ENCODE results near the gene TTC34.

DNA sequence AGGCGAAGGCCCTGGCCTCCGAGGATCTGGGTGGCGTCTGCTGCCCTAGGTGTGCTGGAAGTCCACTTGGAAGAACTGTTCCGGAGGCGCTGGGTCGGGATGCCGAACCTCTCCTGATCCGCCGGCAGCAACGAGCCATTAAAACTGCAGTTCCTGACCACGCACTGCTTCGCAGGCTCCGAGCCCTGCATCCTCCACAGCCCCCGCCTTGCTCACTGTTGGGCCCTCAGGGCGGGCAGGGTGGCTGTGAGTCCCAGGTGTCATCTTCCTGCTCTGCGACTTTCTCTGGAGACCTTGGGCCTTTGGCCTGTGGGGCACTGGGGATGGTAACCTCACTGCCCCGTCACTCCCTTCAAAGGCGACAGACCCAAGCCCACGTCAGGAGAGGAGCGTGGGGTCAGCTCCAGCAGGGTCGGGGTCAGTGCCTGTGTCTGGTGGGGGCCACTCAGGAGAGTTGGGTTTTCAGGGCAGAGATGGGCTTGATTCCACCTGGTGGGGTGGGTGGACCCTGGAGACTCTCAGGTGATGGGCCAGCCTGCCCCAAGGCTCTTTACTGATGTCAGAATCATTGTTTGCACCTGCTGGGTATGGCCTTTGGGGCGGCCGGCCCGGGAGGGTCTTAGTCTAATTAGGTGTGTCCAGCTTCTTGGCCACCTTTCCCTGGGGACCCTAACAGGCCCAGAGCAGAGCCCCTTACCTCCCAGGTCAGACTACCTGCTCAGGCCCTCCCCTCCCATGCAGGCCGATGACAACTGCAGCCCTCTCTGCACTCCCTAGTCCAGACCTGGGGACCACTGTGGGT lies 211.9 kb downstream of the TTC34 start:
- TF ChIP-seq CEBPB (IDR thresholded peaks at IDR 0.05; ENCODE audit: borderline replicate concordance, low read depth, low read length): no peak
- TF ChIP-seq, protein P1, sequence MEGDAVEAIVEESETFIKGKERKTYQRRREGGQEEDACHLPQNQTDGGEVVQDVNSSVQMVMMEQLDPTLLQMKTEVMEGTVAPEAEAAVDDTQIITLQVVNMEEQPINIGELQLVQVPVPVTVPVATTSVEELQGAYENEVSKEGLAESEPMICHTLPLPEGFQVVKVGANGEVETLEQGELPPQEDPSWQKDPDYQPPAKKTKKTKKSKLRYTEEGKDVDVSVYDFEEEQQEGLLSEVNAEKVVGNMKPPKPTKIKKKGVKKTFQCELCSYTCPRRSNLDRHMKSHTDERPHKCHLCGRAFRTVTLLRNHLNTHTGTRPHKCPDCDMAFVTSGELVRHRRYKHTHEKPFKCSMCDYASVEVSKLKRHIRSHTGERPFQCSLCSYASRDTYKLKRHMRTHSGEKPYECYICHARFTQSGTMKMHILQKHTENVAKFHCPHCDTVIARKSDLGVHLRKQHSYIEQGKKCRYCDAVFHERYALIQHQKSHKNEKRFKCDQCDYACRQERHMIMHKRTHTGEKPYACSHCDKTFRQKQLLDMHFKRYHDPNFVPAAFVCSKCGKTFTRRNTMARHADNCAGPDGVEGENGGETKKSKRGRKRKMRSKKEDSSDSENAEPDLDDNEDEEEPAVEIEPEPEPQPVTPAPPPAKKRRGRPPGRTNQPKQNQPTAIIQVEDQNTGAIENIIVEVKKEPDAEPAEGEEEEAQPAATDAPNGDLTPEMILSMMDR (CRISPR knock-in tag; IDR thresholded peaks at IDR 0.05): no peak
- TF ChIP-seq KLF12 (CRISPR knock-in tag; IDR thresholded peaks at IDR 0.05; ENCODE audit: borderline replicate concordance): no peak
- TF ChIP-seq NR2F2 (IDR thresholded peaks at IDR 0.05; ENCODE audit: borderline replicate concordance, low read depth): no peak

All from HepG2 (cell line).